OCI-LY3 (cell line): ENCODE measurements around the gene ISX.

Experiments
- H2AFZ ChIP-seq: fragments of 200-600, 300-600 bp; shearing (Covaris generic); 2 replicates; pipeline ENCODE4 v1.6.0; 2014; ENCODE audit warnings: antibody characterized with exemption, low read depth, low read length
- H3K27ac ChIP-seq: fragments of 200-600, 300-600 bp; sonication (generic); 2 replicates; pipeline ENCODE4 v1.5.1; 2014; ENCODE audit warnings: mild to moderate bottlenecking, low read length, moderate library complexity, mixed read lengths
- H3K27me3 ChIP-seq: fragments of 200-600, 300-600 bp; sonication (generic); 2 replicates; pipeline ENCODE4 v1.6.1; 2014; ENCODE audit warnings: low read depth, low read length, mixed read lengths
- H3K36me3 ChIP-seq: fragments of 200-600, 300-600 bp; sonication (generic); replicated peaks from 2 replicates; pipeline ENCODE3; 2014; ENCODE audit warnings: low read depth, low read length, mixed read lengths
- H3K4me1 ChIP-seq: fragments of 300-600, 200-600 bp; sonication (generic); 2 replicates; pipeline ENCODE4 v1.6.1; 2014; ENCODE audit warnings: low read length, mixed read lengths
- H3K4me2 ChIP-seq: fragments of 200-600, 300-600 bp; sonication (generic); 2 replicates; pipeline ENCODE4 v1.6.1; 2014; ENCODE audit warnings: low read length, mixed read lengths
- H3K4me3 ChIP-seq: fragments of 300-600, 200-600 bp; sonication (generic); 2 replicates; pipeline ENCODE4 v1.5.1; 2014; ENCODE audit warnings: antibody characterized with exemption, mild to moderate bottlenecking, low read length, moderate library complexity
- H3K79me2 ChIP-seq: fragments of 300-600, 200-600 bp; shearing (Covaris generic); 2 replicates; pipeline ENCODE4 v1.6.1; 2014; ENCODE audit warnings: mild to moderate bottlenecking, low read length, mixed read lengths
- H3K9ac ChIP-seq: fragments of 300-600, 200-600 bp; shearing (Covaris generic); 2 replicates; pipeline ENCODE4 v1.6.0; 2014; ENCODE audit warnings: mild to moderate bottlenecking, low read length, moderate library complexity
- H3K9me3 ChIP-seq: fragments of 200-600, 300-600 bp; shearing (Covaris generic); 2 replicates; pipeline ENCODE4 v1.6.1; 2014; ENCODE audit warnings: low read length, mixed read lengths; ENCODE audit not compliant: insufficient read depth
- H4K20me1 ChIP-seq: fragments of 200-600, 300-600 bp; sonication (generic); 2 replicates; pipeline ENCODE4 v1.6.1; 2016; ENCODE audit warnings: low read length, mixed read lengths; ENCODE audit not compliant: insufficient read depth
- CTCF ChIP-seq: fragments of 200-600, 300-600 bp; sonication (generic); IDR thresholded peaks from 2 replicates; pipeline ENCODE4 v1.5.1; 2014; ENCODE audit warnings: antibody characterized with exemption, low read length, low read depth
- EZH2phosphoT487 ChIP-seq: fragments of 200-600 bp; shearing (Covaris generic); IDR thresholded peaks from 2 replicates; pipeline ENCODE4 v1.6.1; 2018; ENCODE audit warnings: antibody characterized with exemption, mixed run types, low read depth

The ISX gene

GRCh38 chr22:35113341-35113740 is 47.4 kb downstream of the ISX start:
- H3K4me1 ChIP-seq, result no peaks in the 10 kb centered on the region
- no peak overlapping the region for H3K4me3 ChIP-seq
- TF ChIP-seq EZH2phosphoT487 (no peak), CTCF (no peak)
- no peaks in the 10 kb centered on the region for H3K79me2 ChIP-seq
- no peak overlapping the region for H3K9ac ChIP-seq
- no peaks in the 10 kb centered on the region for H3K27me3 ChIP-seq
- H3K9me3 ChIP-seq, result no peaks in the 10 kb centered on the region
- H2AFZ ChIP-seq, result no peak overlapping the region
- no peak overlapping the region for H3K4me2 ChIP-seq
- no peaks in the 10 kb centered on the region for H4K20me1 ChIP-seq
- H3K27ac ChIP-seq, result no peak overlapping the region
- peaks cover 8% of the 10 kb centered on the region for H3K36me3 ChIP-seq

- H3K4me2 ChIP-seq, result no peak overlapping the region
- no peaks in the 10 kb centered on the region for H3K27me3 ChIP-seq
- H3K4me3 ChIP-seq, result no peak overlapping the region
- H3K27ac ChIP-seq, result no peak overlapping the region
- H3K4me1 ChIP-seq, result no peaks in the 10 kb centered on the region
- no peaks in the 10 kb centered on the region for H4K20me1 ChIP-seq
- no peaks in the 10 kb centered on the region for H3K79me2 ChIP-seq
- H2AFZ ChIP-seq, result no peak overlapping the region
- no peak overlapping the region for H3K9ac ChIP-seq
- H3K36me3 ChIP-seq, result peaks cover 5% of the 10 kb centered on the region
- no peaks in the 10 kb centered on the region for H3K9me3 ChIP-seq
- TF ChIP-seq CTCF (no peak), EZH2phosphoT487 (no peak)
These were observed 48.4 kb downstream of the ISX start for GRCh38 chr22:35114131-35114980.

GRCh38 chr22:35115515-35115914 is 49.6 kb downstream of the ISX start:
- H3K9ac ChIP-seq, result no peak overlapping the region
- TF ChIP-seq EZH2phosphoT487 (no peak), CTCF (no peak)

GRCh38 chr22:35116269-35116668 is 50.3 kb downstream of the ISX start:
- H3K4me3 ChIP-seq, result no peak overlapping the region
- no peak overlapping the region for H3K27ac ChIP-seq
- TF ChIP-seq CTCF (no peak), EZH2phosphoT487 (no peak)
- no peak overlapping the region for H3K4me2 ChIP-seq
- peaks cover 5% of the 10 kb centered on the region for H3K36me3 ChIP-seq
- no peaks in the 10 kb centered on the region for H3K4me1 ChIP-seq
- H3K9ac ChIP-seq, result no peak overlapping the region
- H3K9me3 ChIP-seq, result no peaks in the 10 kb centered on the region
- H3K27me3 ChIP-seq, result no peaks in the 10 kb centered on the region
- H4K20me1 ChIP-seq, result no peaks in the 10 kb centered on the region
- H3K79me2 ChIP-seq, result no peaks in the 10 kb centered on the region
- H2AFZ ChIP-seq, result no peak overlapping the region

More at GRCh38 chr22:35115515-35115914, 49.6 kb downstream of the ISX start:
- no peaks in the 10 kb centered on the region for H3K4me1 ChIP-seq
- H3K79me2 ChIP-seq, result no peaks in the 10 kb centered on the region
- no peak overlapping the region for H2AFZ ChIP-seq
- H3K36me3 ChIP-seq, result peaks cover 5% of the 10 kb centered on the region
- no peaks in the 10 kb centered on the region for H3K9me3 ChIP-seq
- H3K27me3 ChIP-seq, result no peaks in the 10 kb centered on the region
- H3K4me3 ChIP-seq, result no peak overlapping the region
- no peak overlapping the region for H3K4me2 ChIP-seq
- no peak overlapping the region for H3K27ac ChIP-seq
- H4K20me1 ChIP-seq, result no peaks in the 10 kb centered on the region
